Adrenal gland (tissue), 12 donors: ENCODE results near the gene SLC12A5. TPM values are rescaled to one million over a fixed set of nuclear protein-coding genes. Genes with fewer than 3 reads are reported as not detected.

Experiments
- DNase-seq, 7 donors: peaks; one replicate each; pipeline ENCODE4 v3.0.0-alpha.2; 2019 to 2020
- H3K27ac ChIP-seq, 5 donors: fragments of 200-600 bp; sonication (generic) in 4 of 5; 1 replicate in 3 of 5; 2 replicates in 2 of 5; pipeline versions ENCODE4 v1.5.1 to v1.8.0; 2016 to 2020; ENCODE audit warnings: mild to moderate bottlenecking in 1 of 5
- H3K27me3 ChIP-seq: fragments of 200-600 bp; 2 replicates; pipeline ENCODE4 v1.8.0; 2021
- H3K36me3 ChIP-seq, 2 donors: fragments of 200-600 bp; replicated peaks in 1 of 2; 1 replicate in 1 of 2; 2 replicates in 1 of 2; pipeline versions ENCODE4 v1.5.1 to v1.8.0; 2018 to 2022
- H3K4me1 ChIP-seq, 2 donors: fragments of 200-600 bp; replicated peaks in 1 of 2; 1 replicate in 1 of 2; 2 replicates in 1 of 2; pipeline versions ENCODE4 v1.5.1 to v1.8.0; 2018 to 2021
- H3K4me3 ChIP-seq, 4 donors: fragments of 200-600 bp; sonication (generic) in 3 of 4; one replicate each; pipeline ENCODE4 v1.5.1; 2016 to 2018
- H3K9me3 ChIP-seq, 3 donors: fragments of 200-600 bp; sonication (generic) in 1 of 3; replicated peaks in 1 of 3; 1 replicate in 2 of 3; 2 replicates in 1 of 3; pipeline versions ENCODE4 v1.5.1 to v1.8.0; 2016 to 2021
- CTCF ChIP-seq, 6 experiments: fragments of 450-650 bp in 4 of 6; fragments of 200-600 bp in 2 of 6; sonication (generic) in 1 of 6; IDR thresholded peaks; 1 replicate in 5 of 6; 2 replicates in 1 of 6; pipeline versions ENCODE4 v1.5.1 to v1.8.0; 2016 to 2021; ENCODE audit warnings: antibody characterized with exemption in 6 of 6, mild to moderate bottlenecking in 2 of 6, moderate library complexity in 1 of 6
- POLR2A ChIP-seq, 2 donors: fragments of 450-650 bp; IDR thresholded peaks; one replicate each; pipeline ENCODE4 v1.6.1; 2017; ENCODE audit warnings: antibody characterized with exemption in 2 of 2, mild to moderate bottlenecking in 2 of 2, moderate library complexity in 1 of 2
- WGBS, 4 donors: extraction: QIAGEN DNeasy Blood & Tissue Kit in 2 of 4; methylation state at CpG; one replicate each; pipeline versions ENCODE4 v1.1.5 to v1.1.7; 2013 to 2017; 5-methylcytosine and 5-hydroxymethylcytosine counted together
- intact Hi-C, 2 donors: fragments of 100-400 bp; cut with DNase I; formaldehyde crosslinking; loops; one replicate each; pipeline versions ENCODE4 v1.14.1 to v1.15.0; 2022 to 2023
- polyA plus RNA-seq, 3 donors: library from polyadenylated mRNA; stranded (reverse); fragments of 200-250 nt in 2 of 3; fragments of 350-450 nt in 1 of 3; fragmentation: Illumina TruSeq in 1 of 3; extraction: RNeasy Lipid Tissue Mini Kit (QIAGEN cat#74804) in 1 of 3; gene quantifications; one replicate each; pipeline ENCODE4 v1.2.3, GENCODE V29; 2013 to 2014
- total RNA-seq, 9 donors: library from RNA; depleted of rRNA in 4 of 9; stranded (reverse); fragments of >200 nt in 4 of 9; fragments of 120-200 nt in 1 of 9; fragmentation: NEBNext Ultra II Directional in 1 of 9; extraction: Animal tissue kit (Norgen Biotek cat#: 25700) in 1 of 9; gene quantifications; one replicate each; pipeline versions ENCODE4 v1.1.0 to v1.2.4, GENCODE V29; 2013 to 2023
- donor health status: healthy with polysubstance abuse.
- donor health status: Bipolar disorder and iron deficiency.
- donor health status: DM: yes; HTN: yes; CAD: no.
- donor health status: DM: no; HTN: no; CAD: no.
- donor health status: DM: no; HTN: no; CAD: no.
- donor health status: DM: yes; HTN: yes; CAD: no.

Gene SLC12A5
- total and polyA plus RNA-seq, 12 donors = 0.30 to 121 (median 16.2) TPM

- TF ChIP-seq POLR2A (IDR thresholded peaks at IDR 0.05) (no peak), CTCF (IDR thresholded peaks at IDR 0.05) (peak; percentile 42 to 87 (median 66))
- WGBS, 4 donors = 2% methylated on average over 20 to 36 of the region's 37 CpGs
- Histone ChIP-seq H3K4me3 (peak overlapping the region in 1 of 4 donors; percentile 83), H3K27me3 (no peaks in the 10 kb centered on the region), H3K36me3 (no peaks in the 10 kb centered on the region), H3K4me1 (peaks cover 0 to 12% of the 10 kb centered on the region in 2 donors), H3K9me3 (no peaks in the 10 kb centered on the region), H3K27ac (no peak overlapping the region)
- DNase-seq = peak in 6 of 7 donors; percentile 53 to 71 (median 70)
- intact Hi-C loops = loop anchor here (5.0 to 10.0 kb wide), 3 partner anchors 52 to 152 kb away; partner anchors contain the start of gene NCOA5 (in 1 of the 2)
Measured at GRCh38 chr20:46022411-46023147, 6.4 kb upstream of the SLC12A5 start.

- peaks cover 0 to 12% of the 10 kb centered on the region in 2 donors for H3K4me1 ChIP-seq
- no peak for TF ChIP-seq POLR2A (IDR thresholded peaks at IDR 0.05)
- intact Hi-C loops = loop anchor here (5.0 to 10.0 kb wide), 3 partner anchors 52 to 152 kb away; partner anchors contain the start of gene NCOA5 (in 1 of the 2)
- no peak overlapping the region for H3K27ac ChIP-seq
- 40 to 41% (median 40%) methylated on average over 8 of the region's 8 CpGs for WGBS, 4 donors
- H3K27me3 ChIP-seq = no peaks in the 10 kb centered on the region
- H3K36me3 ChIP-seq = no peaks in the 10 kb centered on the region
- DNase-seq = no peak
- H3K9me3 ChIP-seq = no peaks in the 10 kb centered on the region
- H3K4me3 ChIP-seq = no peak overlapping the region
Measured at GRCh38 chr20:46023148-46023484, 5.9 kb upstream of the SLC12A5 start.

- peaks cover 7% of the 10 kb centered on the region for H3K27me3 ChIP-seq
Measured at GRCh38 chr20:46023999-46024398, 5.0 kb upstream of the SLC12A5 start.

GRCh38 chr20:46025376-46025783, 3.6 kb upstream of the SLC12A5 start:
- Histone ChIP-seq H3K27ac (no peak overlapping the region), H3K9me3 (no peaks in the 10 kb centered on the region), H3K4me3 (no peak overlapping the region), H3K27me3 (peaks cover 14% of the 10 kb centered on the region), H3K4me1 (peaks cover 0 to 12% of the 10 kb centered on the region in 2 donors), H3K36me3 (no peaks in the 10 kb centered on the region)
- intact Hi-C loops = loop anchor here in 1 of 2 donors (10.0 kb wide), 2 partner anchors 49 to 149 kb away; no protein-coding TSS in a partner anchor
- no peak for TF ChIP-seq CTCF (IDR thresholded peaks at IDR 0.05)
- TF ChIP-seq POLR2A (IDR thresholded peaks at IDR 0.05) = no peak
- WGBS, 4 donors = 72 to 73% (median 73%) methylated on average over 10 of the region's 10 CpGs
- no peak for DNase-seq

More at GRCh38 chr20:46023999-46024398, 5.0 kb upstream of the SLC12A5 start:
- WGBS, 4 donors = 52 to 77% (median 75%) methylated on average over 3 to 4 of the region's 4 CpGs
- intact Hi-C loops = loop anchor here (5.0 to 10.0 kb wide), 3 partner anchors 51 to 151 kb away; partner anchors contain the start of gene NCOA5 (in 1 of the 2)
- H3K4me3 ChIP-seq = no peak overlapping the region
- H3K4me1 ChIP-seq = peaks cover 0 to 12% of the 10 kb centered on the region in 2 donors
- no peak overlapping the region for H3K27ac ChIP-seq
- TF ChIP-seq CTCF (IDR thresholded peaks at IDR 0.05) (no peak), POLR2A (IDR thresholded peaks at IDR 0.05) (no peak)
- no peaks in the 10 kb centered on the region for H3K9me3 ChIP-seq
- no peaks in the 10 kb centered on the region for H3K36me3 ChIP-seq
- DNase-seq = no peak
